Heart right ventricle (tissue), 16 donors: Measurements from ENCODE around the gene SLC22A2. TPM values are rescaled to one million over a fixed set of nuclear protein-coding genes. Genes with fewer than 3 reads are reported as not detected.

ENCODE experiments used
- ATAC-seq, 8 donors: fragments of 200-7000 bp; cut with Tn5 transposase; one replicate each; pipeline ENCODE4 v1.9.1; 2020; ENCODE audit warnings: mild to moderate bottlenecking in 8 of 8, moderate library complexity in 8 of 8, moderate number of reproducible peaks in 1 of 8
- DNase-seq, 2 donors: peaks; one replicate each; pipeline ENCODE4 v3.0.0-alpha.2; 2020
- H3K27ac ChIP-seq, 10 donors: fragments of 200-600 bp; sonication (generic) in 2 of 10; one replicate each; pipeline versions ENCODE4 v1.5.0 to v1.8.0; 2020 to 2022; ENCODE audit warnings: mild to moderate bottlenecking in 3 of 10
- H3K27me3 ChIP-seq, 7 donors: fragments of 200-600 bp; one replicate each; pipeline ENCODE4 v1.8.0; 2021 to 2022; ENCODE audit warnings: mild to moderate bottlenecking in 2 of 7
- H3K36me3 ChIP-seq, 9 donors: fragments of 200-600 bp; sonication (generic) in 1 of 9; one replicate each; pipeline versions ENCODE4 v1.5.0 to v1.8.0; 2020 to 2022; ENCODE audit warnings: mild to moderate bottlenecking in 2 of 9
- H3K4me1 ChIP-seq, 9 donors: fragments of 200-600 bp; sonication (generic) in 1 of 9; one replicate each; pipeline versions ENCODE4 v1.5.0 to v1.8.0; 2020 to 2022; ENCODE audit warnings: mild to moderate bottlenecking in 4 of 9
- H3K4me3 ChIP-seq, 10 donors: fragments of 200-600 bp; sonication (generic) in 2 of 10; one replicate each; pipeline versions ENCODE4 v1.5.0 to v1.8.0; 2020 to 2022; ENCODE audit warnings: mild to moderate bottlenecking in 7 of 10, moderate library complexity in 2 of 10
- H3K9me3 ChIP-seq, 11 donors: fragments of 200-600 bp in 10 of 11; sonication (generic) in 2 of 11; one replicate each; pipeline versions ENCODE4 v1.5.0 to v1.8.0; 2013 to 2022; ENCODE audit warnings: mild to moderate bottlenecking in 2 of 11, control low read depth in 1 of 11, moderate library complexity in 1 of 11
- WGBS, 2 donors: extraction: QIAGEN DNeasy Blood & Tissue Kit; methylation state at CpG; one replicate each; pipeline ENCODE4 v1.1.7; 2013; ENCODE audit warnings: inconsistent platforms in 1 of 2; 5-methylcytosine and 5-hydroxymethylcytosine counted together
- intact Hi-C, 10 donors: fragments of 100-400 bp; cut with DNase I; formaldehyde crosslinking; loops; one replicate each; pipeline versions ENCODE4 v1.11.1 to v1.14.2; 2022
- polyA plus RNA-seq, 2 donors: library from polyadenylated mRNA; stranded (reverse); fragments of 200-250 nt; gene quantifications; one replicate each; pipeline ENCODE4 v1.2.3, GENCODE V29; 2013
- total RNA-seq, 10 donors: library from RNA; stranded (reverse); fragmentation: NEBNext Ultra II Directional in 3 of 10; extraction: Animal tissue kit (Norgen Biotek cat#: 25700) in 3 of 10; gene quantifications; one replicate each; pipeline versions ENCODE4 v1.2.1 to v1.2.4, GENCODE V29; 2021 to 2023
- TF ChIP-seq, protein P1 (sequence below), 9 donors: fragments of 200-600 bp; sonication (generic) in 2 of 9; IDR thresholded peaks; one replicate each; pipeline versions ENCODE4 v1.5.0 to v1.8.0; 2021 to 2022; ENCODE audit warnings: antibody characterized with exemption in 9 of 9, mild to moderate bottlenecking in 5 of 9, moderate library complexity in 1 of 9
- donor health status: Arrhythmogenic right ventricular cardiomyopathy.
- donor health status: ischemic (EF 13 %, LVEDD 7.1; RV severe dilation, severe dysfunction).
- donor health status: healthy with polysubstance abuse.
- donor health status: DM: no; HTN: yes; CAD: no.
- donor health status: DM: no; HTN: no; CAD: no.
- donor health status: ischemic (EF 25% LVEDD 6.9; RV normal size, moderate dysfunction).
- donor health status: ischemic (EF 25% LVEDD 5.7; RV mildly dilated, moderate dysfunction).
- donor health status: healthy.
- donor health status: DM: yes; HTN: yes; CAD: no.
- donor health status: Ischemic cardiomyopathy.
- donor health status: ischemic (EF 35%, LVEDD 5.7; RV mildly dilated, moderate dysfunction).
- donor health status: nonischemic (EF 11% LVEDD 7.7; RV severe dilation, severe dysfunction).
- donor health status: DM: yes; HTN: yes; CAD: no.
- donor health status: PGD.
- donor health status: ischemic (EF 29% LVEDD 5.4; RV normal size, mild dysfunction).
- donor health status: nonischemic (EF 23%, LVEDD 6.1; RV moderate dilation, normal function).

The SLC22A2 gene
- total and polyA plus RNA-seq, 12 donors = not detected

DNA sequence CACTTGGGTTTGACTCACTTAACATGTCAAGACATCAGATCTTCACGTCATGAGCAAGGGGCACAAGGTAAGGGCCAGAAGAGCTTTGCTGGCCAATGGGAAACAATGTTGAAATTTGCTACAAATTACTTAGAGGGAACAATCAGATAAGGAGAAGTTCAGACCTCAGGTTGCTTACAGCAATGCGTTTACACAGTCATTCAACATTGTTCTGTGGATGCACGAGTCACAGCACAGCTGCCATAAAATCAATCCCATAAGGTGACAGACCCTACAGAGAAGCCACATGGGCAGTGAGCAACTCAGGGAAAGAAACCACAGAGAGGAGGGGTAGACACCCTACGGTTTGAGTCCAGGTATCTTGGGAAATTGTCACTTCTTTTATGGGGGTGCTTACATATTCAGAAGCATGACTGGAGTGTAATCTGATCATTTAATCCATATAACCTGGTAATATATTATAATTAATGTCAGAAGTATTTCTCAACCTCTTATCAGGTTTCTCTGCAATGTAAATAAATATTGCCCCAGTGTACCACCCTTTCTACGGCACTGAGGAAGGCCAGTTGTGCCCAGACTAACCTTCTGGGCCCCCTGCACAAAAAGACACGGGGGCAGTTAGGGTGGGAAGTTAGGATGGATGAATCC, 2.3 kb upstream of the SLC22A2 start:
- Histone ChIP-seq H3K27ac (no peak overlapping the region), H3K4me1 (no peaks in the 10 kb centered on the region), H3K36me3 (no peaks in the 10 kb centered on the region), H3K27me3 (peaks cover 0 to 18% (median 0%) of the 10 kb centered on the region in 7 donors), H3K9me3 (no peaks in the 10 kb centered on the region), H3K4me3 (no peak overlapping the region)
- intact Hi-C loops = no loop called here
- DNase-seq (no peak), ATAC-seq (no peak)
- TF ChIP-seq, protein P1, sequence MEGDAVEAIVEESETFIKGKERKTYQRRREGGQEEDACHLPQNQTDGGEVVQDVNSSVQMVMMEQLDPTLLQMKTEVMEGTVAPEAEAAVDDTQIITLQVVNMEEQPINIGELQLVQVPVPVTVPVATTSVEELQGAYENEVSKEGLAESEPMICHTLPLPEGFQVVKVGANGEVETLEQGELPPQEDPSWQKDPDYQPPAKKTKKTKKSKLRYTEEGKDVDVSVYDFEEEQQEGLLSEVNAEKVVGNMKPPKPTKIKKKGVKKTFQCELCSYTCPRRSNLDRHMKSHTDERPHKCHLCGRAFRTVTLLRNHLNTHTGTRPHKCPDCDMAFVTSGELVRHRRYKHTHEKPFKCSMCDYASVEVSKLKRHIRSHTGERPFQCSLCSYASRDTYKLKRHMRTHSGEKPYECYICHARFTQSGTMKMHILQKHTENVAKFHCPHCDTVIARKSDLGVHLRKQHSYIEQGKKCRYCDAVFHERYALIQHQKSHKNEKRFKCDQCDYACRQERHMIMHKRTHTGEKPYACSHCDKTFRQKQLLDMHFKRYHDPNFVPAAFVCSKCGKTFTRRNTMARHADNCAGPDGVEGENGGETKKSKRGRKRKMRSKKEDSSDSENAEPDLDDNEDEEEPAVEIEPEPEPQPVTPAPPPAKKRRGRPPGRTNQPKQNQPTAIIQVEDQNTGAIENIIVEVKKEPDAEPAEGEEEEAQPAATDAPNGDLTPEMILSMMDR (IDR thresholded peaks at IDR 0.05) = no peak
- WGBS, 2 donors = 70 to 76% methylated on average over 6 of the region's 6 CpGs

DNA sequence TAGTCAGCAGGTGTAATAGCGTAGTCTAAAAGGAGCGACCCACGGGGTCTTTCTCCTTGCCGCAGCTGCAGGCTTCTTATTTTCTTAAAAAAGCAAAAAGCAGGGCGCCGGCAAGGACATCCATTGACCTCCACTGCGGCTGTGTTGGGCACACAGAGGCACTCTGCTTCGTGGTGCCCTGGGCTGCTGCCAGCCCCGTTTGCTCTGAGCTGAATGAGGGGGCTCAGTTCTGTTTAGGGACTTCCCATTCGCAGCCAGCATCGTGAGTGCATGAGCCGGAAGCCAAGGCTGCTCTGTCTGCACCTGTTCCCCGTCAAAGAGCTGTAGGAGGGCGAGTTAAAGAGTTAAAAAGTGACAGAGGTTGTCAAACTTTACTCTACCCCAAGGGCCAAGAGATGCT, 1.7 kb upstream of the SLC22A2 start:
- Histone ChIP-seq H3K27me3 (peaks cover 0 to 18% (median 0%) of the 10 kb centered on the region in 7 donors), H3K4me3 (no peak overlapping the region), H3K9me3 (no peaks in the 10 kb centered on the region), H3K4me1 (no peaks in the 10 kb centered on the region), H3K36me3 (no peaks in the 10 kb centered on the region), H3K27ac (no peak overlapping the region)
- no peak for ATAC-seq
- DNase-seq = no peak
- intact Hi-C loops = no loop called here
- WGBS, 2 donors = 77 to 78% methylated on average over 14 of the region's 14 CpGs
- TF ChIP-seq, protein P1 (IDR thresholded peaks at IDR 0.05) = no peak

DNA sequence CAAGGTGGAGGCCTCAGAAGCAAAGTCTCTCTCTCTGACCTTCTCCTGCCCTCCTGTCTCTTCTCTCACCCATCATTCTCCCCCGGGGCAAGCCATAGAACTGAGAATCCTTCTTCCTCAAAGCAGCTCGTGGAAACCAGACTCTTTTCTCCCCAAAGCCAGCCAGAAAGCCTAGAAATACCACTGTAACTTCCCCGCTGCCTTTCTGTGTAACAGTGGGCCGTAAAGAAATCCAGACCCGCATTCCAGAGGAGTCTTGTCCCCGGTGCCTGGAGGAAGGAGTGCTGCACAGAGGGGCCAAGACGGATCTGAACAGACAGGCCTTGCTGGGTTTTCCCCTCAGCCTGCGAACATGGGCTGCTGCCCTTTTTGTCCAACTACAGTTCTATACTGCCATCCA, 977 bp upstream of the SLC22A2 start:
- H3K4me1 ChIP-seq = no peaks in the 10 kb centered on the region
- ATAC-seq = no peak
- intact Hi-C loops = no loop called here
- TF ChIP-seq, protein P1 (IDR thresholded peaks at IDR 0.05) = no peak
- no peaks in the 10 kb centered on the region for H3K36me3 ChIP-seq
- no peaks in the 10 kb centered on the region for H3K9me3 ChIP-seq
- DNase-seq = no peak
- H3K4me3 ChIP-seq = no peak overlapping the region
- no peak overlapping the region for H3K27ac ChIP-seq
- peaks cover 0 to 18% (median 0%) of the 10 kb centered on the region in 7 donors for H3K27me3 ChIP-seq
- WGBS, 2 donors = 30 to 40% methylated on average over 8 of the region's 8 CpGs

DNA sequence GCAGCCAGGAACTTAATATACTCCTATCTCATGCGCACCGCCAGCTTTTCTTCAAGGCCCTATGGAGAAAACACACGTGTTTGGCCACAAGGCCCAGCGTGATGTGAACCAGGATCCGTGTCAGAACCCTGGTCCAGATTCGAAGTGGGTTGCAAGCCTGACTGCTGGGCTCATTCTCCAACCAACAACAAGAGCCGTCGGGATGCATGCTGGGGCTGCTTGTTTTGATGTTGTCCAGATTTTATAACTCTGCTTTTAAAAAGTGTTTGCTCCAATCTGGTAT, 463 bp upstream of the SLC22A2 start:
- TF ChIP-seq, protein P1 (IDR thresholded peaks at IDR 0.05) = no peak
- WGBS, 2 donors = 84 to 85% methylated on average over 8 of the region's 8 CpGs
- intact Hi-C loops = no loop called here
- no peak for ATAC-seq
- no peak overlapping the region for H3K4me3 ChIP-seq
- no peak for DNase-seq
- H3K27ac ChIP-seq = no peak overlapping the region
- H3K27me3 ChIP-seq = peaks cover 0 to 18% (median 0%) of the 10 kb centered on the region in 7 donors
- no peaks in the 10 kb centered on the region for H3K36me3 ChIP-seq
- H3K4me1 ChIP-seq = no peaks in the 10 kb centered on the region
- H3K9me3 ChIP-seq = no peaks in the 10 kb centered on the region
